HL-60 (cell line): ENCODE results near the gene PLA2G4B.
A peak's percentile ranks its signal among the peaks of the same experiment; 100 is the strongest.
"Not testable (repeated sequence)": the region's sequence is repeated elsewhere in the genome, so short reads cannot be mapped to it uniquely, and the experiment has no call there.

ENCODE experiments used
- DNase-seq, 2 experiments: peaks; one replicate each; pipeline ENCODE4 v3.0.0-alpha.2; 2010 to 2020; ENCODE audit warnings: low read depth in 1 of 2, low spot score in 1 of 2
- H3K27ac ChIP-seq: fragments of 250-450 bp; sonication (Bioruptor Pico); replicated peaks from 2 replicates; pipeline ENCODE4 v1.5.1; 2020; ENCODE audit warnings: mild to moderate bottlenecking, moderate library complexity
- H3K27me3 ChIP-seq: fragments of 250-450 bp; sonication (Bioruptor Pico); 2 replicates; pipeline ENCODE4 v1.5.1; 2021; ENCODE audit warnings: mild to moderate bottlenecking, moderate library complexity; ENCODE audit not compliant: insufficient read depth, poor library complexity, severe bottlenecking
- H3K4me3 ChIP-seq: replicated peaks from 2 replicates; pipeline ENCODE4 v1.5.1; 2011; ENCODE audit warnings: mild to moderate bottlenecking, control low read depth, low read length; ENCODE audit not compliant: insufficient read depth
- GABPA ChIP-seq: IDR thresholded peaks from 2 replicates; pipeline ENCODE4 v1.6.1; 2012; ENCODE audit warnings: low read depth
- POLR2AphosphoS5 ChIP-seq: IDR thresholded peaks from 2 replicates; pipeline ENCODE4 v1.6.1; 2012; ENCODE audit warnings: low read depth
- SPI1 ChIP-seq: IDR thresholded peaks from 2 replicates; pipeline ENCODE4 v1.6.1; 2012; ENCODE audit warnings: low read depth, mild to moderate bottlenecking, borderline replicate concordance
- TF ChIP-seq, protein P1 (sequence below): IDR thresholded peaks from 2 replicates; pipeline ENCODE4 v1.6.1; 2012; ENCODE audit warnings: low read depth; ENCODE audit not compliant: insufficient replicate concordance
- TF ChIP-seq, protein P2 (sequence below): IDR thresholded peaks from one replicate; pipeline ENCODE4 v1.5.1; 2011; ENCODE audit warnings: low read length, control low read depth, inconsistent platforms; ENCODE audit not compliant: insufficient read depth

PLA2G4B gene

DNA sequence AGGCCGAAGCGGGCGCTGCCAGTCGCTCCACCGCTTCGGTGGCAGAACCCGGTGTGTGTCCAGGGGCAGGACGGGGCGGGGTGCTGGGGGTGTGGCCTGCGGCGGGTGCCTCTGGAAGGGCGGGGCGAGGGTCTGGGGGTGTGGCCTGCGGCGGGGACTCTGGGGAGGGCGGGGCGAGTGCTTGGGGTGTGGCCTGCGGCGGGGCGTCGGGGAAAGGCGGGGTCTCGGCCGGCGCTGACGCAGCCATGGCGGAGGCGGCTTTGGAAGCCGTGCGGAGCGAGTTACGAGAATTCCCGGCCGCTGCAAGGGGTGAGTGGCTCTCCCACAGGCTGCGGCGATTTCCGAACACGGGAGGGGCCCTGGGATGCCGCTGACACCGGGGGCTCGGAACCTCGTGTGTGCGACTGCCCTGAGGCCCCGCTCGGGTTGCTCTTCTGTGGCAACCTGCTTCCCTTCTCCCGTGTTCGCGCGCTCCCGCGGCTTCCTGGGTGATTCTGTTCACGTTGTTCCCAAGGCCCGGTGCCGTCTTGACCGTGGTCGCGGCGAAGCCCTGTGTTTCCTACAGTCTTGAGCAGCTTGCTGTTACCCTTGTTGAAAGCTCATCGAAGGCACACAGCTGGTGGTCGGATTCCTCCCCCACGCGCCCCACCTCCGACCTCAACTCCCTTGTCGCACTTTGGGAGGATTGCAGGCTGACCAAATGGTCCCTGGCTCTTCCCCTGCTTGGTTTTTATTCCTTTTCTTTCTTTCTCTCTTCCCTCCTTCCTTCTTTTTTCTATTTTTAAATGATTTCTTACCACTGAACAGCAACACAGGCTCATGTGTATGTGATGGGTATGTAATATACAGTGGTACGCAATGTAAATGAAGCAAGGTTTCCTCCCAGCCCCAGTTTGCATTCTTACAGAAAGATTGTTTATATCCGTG lies 10.5 kb upstream of the PLA2G4B start, which contains the start of gene JMJD7:
JMJD7 (plus strand) TSS at position 213 of the 927 bp plus-strand sequence; CDS start at position 246, 33 bp downstream.
- Histone ChIP-seq H3K4me3 (peak within 1 kb of the TSS; percentile 94), H3K27me3 (no peaks in the 10 kb centered on the region), H3K27ac (peak within 1 kb of the TSS; percentile 66)
- peak; percentile 72 to 89 for DNase-seq
- TF ChIP-seq GABPA: no peak
- TF ChIP-seq POLR2AphosphoS5: peak; percentile 60; the same call in 1 of the 2 replicates
- TF ChIP-seq, protein P1, sequence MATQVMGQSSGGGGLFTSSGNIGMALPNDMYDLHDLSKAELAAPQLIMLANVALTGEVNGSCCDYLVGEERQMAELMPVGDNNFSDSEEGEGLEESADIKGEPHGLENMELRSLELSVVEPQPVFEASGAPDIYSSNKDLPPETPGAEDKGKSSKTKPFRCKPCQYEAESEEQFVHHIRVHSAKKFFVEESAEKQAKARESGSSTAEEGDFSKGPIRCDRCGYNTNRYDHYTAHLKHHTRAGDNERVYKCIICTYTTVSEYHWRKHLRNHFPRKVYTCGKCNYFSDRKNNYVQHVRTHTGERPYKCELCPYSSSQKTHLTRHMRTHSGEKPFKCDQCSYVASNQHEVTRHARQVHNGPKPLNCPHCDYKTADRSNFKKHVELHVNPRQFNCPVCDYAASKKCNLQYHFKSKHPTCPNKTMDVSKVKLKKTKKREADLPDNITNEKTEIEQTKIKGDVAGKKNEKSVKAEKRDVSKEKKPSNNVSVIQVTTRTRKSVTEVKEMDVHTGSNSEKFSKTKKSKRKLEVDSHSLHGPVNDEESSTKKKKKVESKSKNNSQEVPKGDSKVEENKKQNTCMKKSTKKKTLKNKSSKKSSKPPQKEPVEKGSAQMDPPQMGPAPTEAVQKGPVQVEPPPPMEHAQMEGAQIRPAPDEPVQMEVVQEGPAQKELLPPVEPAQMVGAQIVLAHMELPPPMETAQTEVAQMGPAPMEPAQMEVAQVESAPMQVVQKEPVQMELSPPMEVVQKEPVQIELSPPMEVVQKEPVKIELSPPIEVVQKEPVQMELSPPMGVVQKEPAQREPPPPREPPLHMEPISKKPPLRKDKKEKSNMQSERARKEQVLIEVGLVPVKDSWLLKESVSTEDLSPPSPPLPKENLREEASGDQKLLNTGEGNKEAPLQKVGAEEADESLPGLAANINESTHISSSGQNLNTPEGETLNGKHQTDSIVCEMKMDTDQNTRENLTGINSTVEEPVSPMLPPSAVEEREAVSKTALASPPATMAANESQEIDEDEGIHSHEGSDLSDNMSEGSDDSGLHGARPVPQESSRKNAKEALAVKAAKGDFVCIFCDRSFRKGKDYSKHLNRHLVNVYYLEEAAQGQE: peak; percentile 31
- TF ChIP-seq, protein P2, sequence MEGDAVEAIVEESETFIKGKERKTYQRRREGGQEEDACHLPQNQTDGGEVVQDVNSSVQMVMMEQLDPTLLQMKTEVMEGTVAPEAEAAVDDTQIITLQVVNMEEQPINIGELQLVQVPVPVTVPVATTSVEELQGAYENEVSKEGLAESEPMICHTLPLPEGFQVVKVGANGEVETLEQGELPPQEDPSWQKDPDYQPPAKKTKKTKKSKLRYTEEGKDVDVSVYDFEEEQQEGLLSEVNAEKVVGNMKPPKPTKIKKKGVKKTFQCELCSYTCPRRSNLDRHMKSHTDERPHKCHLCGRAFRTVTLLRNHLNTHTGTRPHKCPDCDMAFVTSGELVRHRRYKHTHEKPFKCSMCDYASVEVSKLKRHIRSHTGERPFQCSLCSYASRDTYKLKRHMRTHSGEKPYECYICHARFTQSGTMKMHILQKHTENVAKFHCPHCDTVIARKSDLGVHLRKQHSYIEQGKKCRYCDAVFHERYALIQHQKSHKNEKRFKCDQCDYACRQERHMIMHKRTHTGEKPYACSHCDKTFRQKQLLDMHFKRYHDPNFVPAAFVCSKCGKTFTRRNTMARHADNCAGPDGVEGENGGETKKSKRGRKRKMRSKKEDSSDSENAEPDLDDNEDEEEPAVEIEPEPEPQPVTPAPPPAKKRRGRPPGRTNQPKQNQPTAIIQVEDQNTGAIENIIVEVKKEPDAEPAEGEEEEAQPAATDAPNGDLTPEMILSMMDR: no peak
- no peak for TF ChIP-seq SPI1

DNA sequence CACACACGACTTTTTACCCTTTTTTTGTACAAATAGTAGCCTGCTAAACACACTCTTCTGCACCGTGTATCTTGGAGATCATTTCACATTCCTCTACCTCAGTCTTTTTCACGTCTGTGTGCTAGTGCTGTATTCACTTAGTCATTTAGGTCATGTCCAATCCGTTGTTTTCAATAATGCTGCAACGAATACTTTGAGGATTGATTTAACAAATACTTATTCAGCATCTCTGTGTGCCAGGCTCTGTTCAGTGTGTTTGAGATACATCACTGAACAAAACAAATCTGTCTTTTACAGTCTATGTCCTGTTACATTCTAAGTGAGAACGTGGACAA lies 9.9 kb upstream of the PLA2G4B start:
- DNase-seq: no peak
- Histone ChIP-seq H3K27ac (peak overlapping the region; percentile 66; the same call in 1 of the 2 replicates), H3K27me3 (no peaks in the 10 kb centered on the region), H3K4me3 (peak overlapping the region; percentile 94)
- TF ChIP-seq SPI1 (no peak), POLR2AphosphoS5 (no peak), GABPA (no peak)
- TF ChIP-seq, protein P1: no peak
- TF ChIP-seq, protein P2: no peak

DNA sequence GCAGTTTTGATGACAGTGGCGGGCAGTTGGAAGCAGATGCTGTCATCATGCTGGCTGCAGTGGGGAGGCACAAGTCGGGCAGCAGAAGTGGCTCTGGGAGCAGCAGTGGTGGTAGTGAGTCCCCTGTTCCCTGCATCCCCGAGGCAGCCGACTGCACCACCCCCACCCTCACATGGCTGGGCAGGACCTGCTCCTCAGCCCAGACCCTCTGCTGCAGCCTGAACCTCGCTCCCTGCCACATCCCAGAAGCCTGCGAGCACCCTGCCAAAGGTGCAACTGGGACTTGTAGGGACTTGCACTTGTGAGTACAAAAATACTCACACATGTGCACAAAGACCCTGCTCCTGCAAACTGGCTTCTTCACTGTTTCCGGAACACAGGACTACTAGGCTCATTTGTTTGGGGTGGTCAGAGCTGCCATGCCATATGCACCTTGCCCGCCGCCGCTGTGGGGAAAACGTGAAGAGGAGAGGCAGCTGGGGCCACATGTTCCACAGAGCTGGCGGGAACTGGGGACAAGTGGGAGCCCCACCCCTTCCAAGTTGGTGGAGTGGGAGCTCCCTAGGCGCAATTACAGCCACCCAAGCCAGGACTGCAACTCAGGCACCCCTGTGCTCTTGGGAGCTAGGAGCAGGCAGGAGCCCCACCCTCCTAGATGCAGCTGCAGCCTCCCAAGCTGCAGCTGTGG lies 8.5 kb upstream of the PLA2G4B start:
- Histone ChIP-seq H3K27me3 (no peaks in the 10 kb centered on the region), H3K4me3 (no peak overlapping the region), H3K27ac (no peak overlapping the region)
- TF ChIP-seq, protein P2: no peak
- no peak for DNase-seq

DNA sequence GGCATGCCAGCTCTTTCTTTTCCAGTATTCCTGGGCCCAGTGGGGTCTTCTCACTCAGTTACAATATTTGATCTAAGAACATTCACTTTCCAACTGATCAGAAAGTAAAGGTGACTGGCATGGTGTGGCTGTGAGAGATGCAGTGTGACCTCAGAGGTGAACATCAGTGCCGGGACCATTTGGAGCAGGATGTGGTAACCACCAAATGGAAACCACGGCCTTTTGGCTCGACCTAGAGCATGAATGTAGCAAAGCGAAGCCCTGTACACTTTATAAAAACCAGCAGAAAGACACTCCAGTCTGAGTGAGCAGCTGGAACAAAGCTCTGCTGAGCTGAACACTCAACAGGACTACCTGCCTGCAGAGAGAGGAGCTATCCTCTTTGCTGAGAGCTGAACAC lies 7.4 kb upstream of the PLA2G4B start:
- DNase-seq, H3K27ac ChIP-seq, H3K27me3 ChIP-seq: not testable (repeated sequence)

More for the DNA sequence above, 7.4 kb upstream of the PLA2G4B start:
- not testable (repeated sequence) for H3K4me3 ChIP-seq
